Keratinocyte (primary cell): Measurements from ENCODE around the gene NQO2.

Source experiments
- EZH2 ChIP-seq: IDR thresholded peaks from one replicate; pipeline ENCODE4 v1.6.1; 2012; ENCODE audit warnings: inconsistent platforms, mild to moderate bottlenecking, low read length, moderate library complexity
- TF ChIP-seq, protein P1 (sequence below), 3 experiments: IDR thresholded peaks in 1 of 3; conservative IDR thresholded peaks in 1 of 3; optimal IDR thresholded peaks in 1 of 3; 2 replicates in 2 of 3; 3 replicates in 1 of 3; pipeline versions ENCODE3 to v1.5.1; 2011; ENCODE audit warnings: low read length in 3 of 3, mild to moderate bottlenecking in 3 of 3, moderate library complexity in 2 of 3, control low read depth in 1 of 3, inconsistent platforms in 1 of 3; ENCODE audit not compliant: insufficient read depth in 2 of 3; ENCODE audit errors: extremely low read depth in 1 of 3

DNA sequence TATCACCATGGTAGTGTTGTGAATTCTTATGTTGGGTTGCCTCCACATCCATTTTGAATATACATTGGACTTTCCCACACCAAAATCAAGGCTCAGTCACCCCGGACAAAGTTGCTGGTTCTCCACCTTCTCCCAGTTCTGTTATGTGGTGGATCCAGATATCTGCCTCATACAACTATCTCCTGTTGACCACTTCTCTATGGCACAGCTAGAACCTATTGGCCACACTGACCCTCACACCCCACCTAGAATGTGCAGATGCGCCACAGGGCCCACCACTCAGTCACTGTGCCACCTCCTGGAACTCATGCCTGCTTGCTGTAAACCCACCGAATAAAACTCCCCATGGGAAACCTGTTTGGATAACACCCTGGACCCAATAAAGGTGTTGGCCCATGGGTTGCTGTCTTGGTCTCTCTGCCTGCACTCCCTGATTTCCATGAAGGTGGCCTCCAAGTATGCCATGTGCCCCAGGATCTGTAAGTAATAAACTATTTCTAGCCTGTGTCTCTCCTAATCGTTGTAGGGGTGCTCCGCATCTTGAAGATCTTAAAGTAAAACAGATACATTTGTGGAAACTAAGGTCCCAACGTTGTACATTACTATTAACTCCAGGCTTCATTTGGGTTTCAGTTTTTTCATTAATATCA, 7.2 kb upstream of the NQO2 start:
- TF ChIP-seq, protein P1, sequence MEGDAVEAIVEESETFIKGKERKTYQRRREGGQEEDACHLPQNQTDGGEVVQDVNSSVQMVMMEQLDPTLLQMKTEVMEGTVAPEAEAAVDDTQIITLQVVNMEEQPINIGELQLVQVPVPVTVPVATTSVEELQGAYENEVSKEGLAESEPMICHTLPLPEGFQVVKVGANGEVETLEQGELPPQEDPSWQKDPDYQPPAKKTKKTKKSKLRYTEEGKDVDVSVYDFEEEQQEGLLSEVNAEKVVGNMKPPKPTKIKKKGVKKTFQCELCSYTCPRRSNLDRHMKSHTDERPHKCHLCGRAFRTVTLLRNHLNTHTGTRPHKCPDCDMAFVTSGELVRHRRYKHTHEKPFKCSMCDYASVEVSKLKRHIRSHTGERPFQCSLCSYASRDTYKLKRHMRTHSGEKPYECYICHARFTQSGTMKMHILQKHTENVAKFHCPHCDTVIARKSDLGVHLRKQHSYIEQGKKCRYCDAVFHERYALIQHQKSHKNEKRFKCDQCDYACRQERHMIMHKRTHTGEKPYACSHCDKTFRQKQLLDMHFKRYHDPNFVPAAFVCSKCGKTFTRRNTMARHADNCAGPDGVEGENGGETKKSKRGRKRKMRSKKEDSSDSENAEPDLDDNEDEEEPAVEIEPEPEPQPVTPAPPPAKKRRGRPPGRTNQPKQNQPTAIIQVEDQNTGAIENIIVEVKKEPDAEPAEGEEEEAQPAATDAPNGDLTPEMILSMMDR (optimal IDR thresholded peaks at IDR 0.05 in 1 of 3, IDR thresholded peaks at IDR 0.05 in 1 of 3, conservative IDR thresholded peaks at IDR 0.05 in 1 of 3; ENCODE audit: extremely low read depth in 1 of 3, insufficient read depth in 2 of 3, low read length in 3 of 3) = no peak
- no peak for TF ChIP-seq EZH2
